PFSK-1 (cell line): ENCODE data around the gene COL4A2.

ENCODE experiments used
- FOXP2 ChIP-seq: optimal IDR thresholded peaks from 2 replicates; pipeline ENCODE3; 2011; ENCODE audit warnings: borderline replicate concordance, control low read depth, inconsistent platforms; ENCODE audit not compliant: insufficient read depth; ENCODE audit errors: extremely low read length, extremely low read depth
- POLR2AphosphoS5 ChIP-seq: IDR thresholded peaks from 2 replicates; pipeline ENCODE4 v1.6.1; 2012; ENCODE audit warnings: low read depth, mild to moderate bottlenecking, control low read depth, low read length, moderate library complexity
- REST ChIP-seq, 2 experiments: IDR thresholded peaks; 2 replicates each; pipeline versions ENCODE4 v1.6.1 to v1.8.0; 2011 to 2012; ENCODE audit warnings: low read depth in 2 of 2, low read length in 2 of 2, control low read depth in 1 of 2, inconsistent platforms in 1 of 2, mild to moderate bottlenecking in 1 of 2, moderate library complexity in 1 of 2; ENCODE audit not compliant: insufficient read depth in 1 of 2
- SIN3A ChIP-seq: IDR thresholded peaks from 2 replicates; pipeline ENCODE4 v1.6.1; 2012; ENCODE audit warnings: mild to moderate bottlenecking, low read length, moderate library complexity, borderline replicate concordance; ENCODE audit not compliant: insufficient read depth
- TAF1 ChIP-seq: IDR thresholded peaks from 2 replicates; pipeline ENCODE4 v1.6.1; 2012; ENCODE audit warnings: low read length, control low read depth, borderline replicate concordance; ENCODE audit not compliant: insufficient read depth

COL4A2 gene

DNA sequence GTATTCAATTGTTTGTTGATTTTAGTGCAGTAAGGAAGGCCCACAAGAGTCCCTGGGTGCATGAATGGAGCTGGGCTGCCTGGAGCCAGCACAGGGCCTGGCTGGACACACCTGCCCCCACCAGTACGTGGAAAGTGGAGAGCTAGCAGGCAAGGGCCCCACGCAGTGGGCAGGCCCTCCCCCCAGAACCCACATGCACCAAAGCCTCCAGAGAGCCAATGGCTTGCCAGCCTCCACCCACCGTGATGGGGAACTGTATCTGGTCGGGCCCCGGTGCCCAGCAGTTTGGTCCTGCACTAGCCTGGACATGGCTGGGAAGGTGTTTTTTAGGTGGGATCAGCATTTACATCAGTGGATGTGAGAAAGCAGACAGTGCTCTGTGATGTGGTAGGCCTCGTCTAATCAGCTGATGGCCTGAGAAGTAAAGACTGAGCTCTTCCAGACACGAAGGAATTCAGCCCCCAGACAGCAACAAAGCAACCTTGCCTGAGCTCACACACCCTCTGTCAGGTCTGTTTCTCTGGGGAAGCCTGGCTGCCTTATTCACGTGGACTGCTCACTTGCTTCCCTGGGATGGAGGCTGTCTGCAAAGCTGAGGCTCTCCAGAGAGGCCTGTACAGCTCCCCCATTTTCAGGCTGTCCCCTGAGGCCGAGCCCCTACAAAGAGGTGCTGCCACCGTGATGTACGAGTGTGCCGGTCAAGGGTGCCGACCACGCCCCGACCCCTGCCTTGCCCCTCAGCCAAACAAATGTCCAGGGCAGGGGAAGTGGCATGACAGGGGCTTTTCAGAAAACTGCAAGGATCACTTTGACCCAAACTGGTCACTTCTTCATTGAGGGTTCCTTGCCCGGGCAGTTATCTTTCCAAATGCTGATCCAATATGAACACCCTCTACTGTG is 226.9 kb downstream of the COL4A2 start:
- no peak for TF ChIP-seq REST (IDR thresholded peaks at IDR 0.05; ENCODE audit: insufficient read depth in 1 of 2, low read depth in 2 of 2, low read length in 2 of 2)
- no peak for TF ChIP-seq POLR2AphosphoS5
- TF ChIP-seq SIN3A = no peak
- no peak for TF ChIP-seq TAF1
- TF ChIP-seq FOXP2 = no peak

GRCh38 chr13:110535526-110535925 is 228.4 kb downstream of the COL4A2 start:
- no peak for TF ChIP-seq REST (IDR thresholded peaks at IDR 0.05; ENCODE audit: insufficient read depth in 1 of 2, low read depth in 2 of 2, low read length in 2 of 2)
- TF ChIP-seq SIN3A = no peak
- TF ChIP-seq POLR2AphosphoS5 = no peak
- no peak for TF ChIP-seq FOXP2
- no peak for TF ChIP-seq TAF1

GRCh38 chr13:110536006-110536693 is 229.1 kb downstream of the COL4A2 start:
- TF ChIP-seq TAF1 (no peak), FOXP2 (no peak), SIN3A (no peak), POLR2AphosphoS5 (no peak), REST (IDR thresholded peaks at IDR 0.05; ENCODE audit: insufficient read depth in 1 of 2, low read depth in 2 of 2, low read length in 2 of 2) (no peak)

DNA sequence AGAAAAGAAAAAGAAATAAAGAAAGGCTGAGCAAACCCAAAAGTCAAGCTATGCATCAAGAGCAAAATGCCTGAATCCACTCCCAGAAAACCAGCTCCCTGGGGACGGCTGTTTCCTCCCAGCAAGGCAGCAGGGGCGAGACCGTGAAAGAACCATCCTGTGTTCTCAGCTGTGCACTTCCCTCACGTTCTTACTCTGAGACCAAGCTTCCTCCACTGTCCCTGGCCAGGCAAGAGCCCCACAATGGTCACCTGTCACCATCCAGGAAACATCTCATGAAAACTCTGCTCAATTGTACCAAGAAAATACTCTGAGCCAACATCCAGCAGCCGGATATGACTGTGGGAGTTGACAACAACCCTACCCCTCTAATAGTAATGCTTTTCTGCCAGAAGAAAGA is 231.5 kb downstream of the COL4A2 start:
- TF ChIP-seq SIN3A (no peak), FOXP2 (no peak), REST (IDR thresholded peaks at IDR 0.05; ENCODE audit: insufficient read depth in 1 of 2, low read depth in 2 of 2, low read length in 2 of 2) (no peak), POLR2AphosphoS5 (no peak), TAF1 (no peak)

DNA sequence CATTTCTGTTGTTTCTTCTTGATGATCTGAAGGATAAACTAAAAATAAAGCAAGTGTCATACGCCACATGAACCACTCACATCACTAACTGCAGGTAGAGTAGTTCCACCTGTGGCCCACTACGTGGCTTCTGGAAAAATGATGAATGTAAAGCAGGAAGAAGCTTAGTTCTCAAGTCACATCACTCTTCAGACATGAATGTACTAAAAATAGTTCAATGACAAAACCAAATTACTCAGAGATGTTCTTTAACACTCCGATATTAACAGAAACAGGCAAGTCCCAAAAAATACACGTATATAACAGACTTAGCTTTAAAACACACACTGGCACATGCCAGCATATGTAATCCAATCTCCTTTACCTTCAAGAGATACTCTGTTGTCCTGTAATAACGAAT is 232.8 kb downstream of the COL4A2 start:
- TF ChIP-seq TAF1 = no peak
- no peak for TF ChIP-seq POLR2AphosphoS5
- no peak for TF ChIP-seq SIN3A
- no peak for TF ChIP-seq REST (IDR thresholded peaks at IDR 0.05; ENCODE audit: insufficient read depth in 1 of 2, low read depth in 2 of 2, low read length in 2 of 2)
- TF ChIP-seq FOXP2 = no peak
